K562 (cell line): ENCODE data around the gene JAK3. TPM values are rescaled to one million over a fixed set of nuclear protein-coding genes. Genes with fewer than 3 reads are reported as not detected.

ENCODE experiments used
- CC2D1A ChIP-seq: fragments of 450-650 bp; IDR thresholded peaks from 2 replicates; pipeline ENCODE4 v1.6.1; 2017; ENCODE audit warnings: mild to moderate bottlenecking
- CEBPZ ChIP-seq: fragments of 150-350 bp; IDR thresholded peaks from 2 replicates; pipeline ENCODE4 v1.6.1; 2014; ENCODE audit warnings: low read depth, mild to moderate bottlenecking, low read length, borderline replicate concordance
- PHF8 ChIP-seq: fragments of 200-600 bp; sonication (generic); IDR thresholded peaks from 2 replicates; pipeline ENCODE4 v1.6.1; 2012; ENCODE audit warnings: mixed run types, mild to moderate bottlenecking, inconsistent platforms, low read length, moderate library complexity, borderline replicate concordance
- ZBTB11 ChIP-seq, 3 experiments: fragments of 200-800 bp in 1 of 3; fragments of 250-450 bp in 1 of 3; fragments of 450-650 bp in 1 of 3; sonication (Bioruptor Pico) in 1 of 3; sonication (Bioruptor generic) in 1 of 3; formaldehyde crosslinking in 1 of 3; IDR thresholded peaks; 2 replicates each; pipeline versions ENCODE4 v1.6.1 to v1.8.0; 2016 to 2022; ENCODE audit warnings: mild to moderate bottlenecking in 2 of 3, missing genetic modification characterization in 2 of 3, missing compliant biosample characterization in 1 of 3, moderate library complexity in 1 of 3
- ZNF551 ChIP-seq: fragments of 250-450 bp; sonication (Bioruptor Pico); IDR thresholded peaks from 2 replicates; pipeline ENCODE4 v1.5.0; 2021; ENCODE audit warnings: mild to moderate bottlenecking, moderate library complexity
- polyA plus RNA-seq, 8 experiments: library from polyadenylated mRNA; depleted of rRNA in 4 of 8; stranded (reverse) in 5 of 8; unstranded in 3 of 8; fragments of >200 nt; fragmentation: Nextera tagmentation in 2 of 8; fragmentation: Illumina TruSeq in 1 of 8; extraction: Ambion mirVana in 2 of 8; extraction: Trizol in 1 of 8; gene quantifications; 2 replicates each; pipeline versions ENCODE4 v1.2.1 to v1.2.3, GENCODE V29; 2011 to 2014; ENCODE audit warnings: inconsistent platforms in 1 of 8, missing spikeins in 1 of 8
- total RNA-seq, 7 experiments: library from RNA; depleted of rRNA in 6 of 7; stranded (reverse); fragments of >200 nt in 6 of 7; fragmentation: Illumina TruSeq in 2 of 7; extraction: Trizol in 2 of 7; gene quantifications; 2 replicates each; pipeline versions ENCODE4 v1.2.1 to v1.2.3, GENCODE V29; 2011 to 2021; ENCODE audit warnings: low replicate concordance in 1 of 7

The JAK3 gene
- total and polyA plus RNA-seq, 9 of the 15 experiments (the other 6 are each of a cell fraction or from before 2014, with no cell fraction given): 0.01 to 0.18 (median 0.07) TPM; not detected in 1

- TF ChIP-seq CEBPZ: no peak
- no peak for TF ChIP-seq CC2D1A
- no peak for TF ChIP-seq ZNF551 (CRISPR knock-in tag)
- no peak for TF ChIP-seq ZBTB11 (CRISPR knock-in tag; IDR thresholded peaks at IDR 0.05)
- TF ChIP-seq PHF8: no peak
Observed at GRCh38 chr19:17869114-17869608, 21.4 kb upstream of the JAK3 start (continued).
